HEK293 (cell line): ENCODE results near the gene CD163L1.
A peak's percentile ranks its signal among the peaks of the same experiment; 100 is the strongest.

Experiments
- CTCF ChIA-PET: fragments of 350-600 bp; formaldehyde crosslinking; extraction: SDS; loops from one replicate; lab custom pipeline; 2021; ENCODE audit warnings: antibody characterized with exemption; lab: Yijun Ruan, JAX
- POLR2A ChIA-PET: fragments of 300-600 bp; formaldehyde crosslinking; extraction: SDS; loops from one replicate; lab custom pipeline; 2020; ENCODE audit warnings: antibody characterized with exemption, inconsistent platforms; lab: Yijun Ruan, JAX
- H3K27ac ChIP-seq: fragments of 200-500 bp; sonication (Bioruptor generic); 2 replicates; pipeline ENCODE4 v1.5.1; 2014; ENCODE audit warnings: low read depth, low read length, control low read depth, inconsistent platforms; ENCODE audit errors: extremely low read depth
- H3K36me3 ChIP-seq, 2 experiments: fragments of 200-500 bp in 1 of 2; sonication (Bioruptor generic) in 1 of 2; 1 replicate in 1 of 2; 2 replicates in 1 of 2; pipeline ENCODE4 v1.5.1; 2014 to 2017; ENCODE audit warnings: inconsistent platforms in 2 of 2, low read length in 2 of 2; ENCODE audit not compliant: control insufficient read depth in 2 of 2, insufficient read depth in 1 of 2
- H3K4me1 ChIP-seq: fragments of 200-500 bp; sonication (Bioruptor generic); 2 replicates; pipeline ENCODE4 v1.5.1; 2014; ENCODE audit warnings: mild to moderate bottlenecking, low read length, inconsistent platforms; ENCODE audit not compliant: control insufficient read depth, insufficient read depth
- H3K4me3 ChIP-seq: 2 replicates; pipeline ENCODE4 v1.5.1; 2011; ENCODE audit warnings: low read depth, mild to moderate bottlenecking, control low read depth, low read length, moderate library complexity
- H3K9me3 ChIP-seq: fragments of 200-500 bp; sonication (Bioruptor generic); 2 replicates; pipeline ENCODE4 v1.5.1; 2014; ENCODE audit warnings: low read depth, low read length, inconsistent platforms; ENCODE audit not compliant: control insufficient read depth, insufficient read depth
- BCL11B ChIP-seq: fragments of 450-650 bp; formaldehyde crosslinking; IDR thresholded peaks from 2 replicates; pipeline ENCODE4 v1.5.1; 2016; ENCODE audit warnings: low read depth, missing biosample characterization, missing genetic modification characterization
- OVOL3 ChIP-seq: fragments of 450-650 bp; formaldehyde crosslinking; IDR thresholded peaks from 2 replicates; pipeline ENCODE4 v1.5.1; 2016; ENCODE audit warnings: missing biosample characterization, missing genetic modification characterization
- ZNF169 ChIP-seq: fragments of 450-650 bp; formaldehyde crosslinking; IDR thresholded peaks from 2 replicates; pipeline ENCODE4 v1.5.1; 2016; ENCODE audit warnings: missing biosample characterization, missing genetic modification characterization
- ZNF202 ChIP-seq: fragments of 450-650 bp; formaldehyde crosslinking; IDR thresholded peaks from 2 replicates; pipeline ENCODE4 v1.5.1; 2016; ENCODE audit warnings: missing biosample characterization, missing genetic modification characterization, borderline replicate concordance
- ZNF223 ChIP-seq: fragments of 450-650 bp; formaldehyde crosslinking; IDR thresholded peaks from 2 replicates; pipeline ENCODE4 v1.5.1; 2016; ENCODE audit warnings: missing biosample characterization, missing genetic modification characterization
- ZNF292 ChIP-seq: fragments of 450-650 bp; formaldehyde crosslinking; IDR thresholded peaks from 2 replicates; pipeline ENCODE4 v1.5.1; 2016; ENCODE audit warnings: low read depth, missing biosample characterization, missing genetic modification characterization, borderline replicate concordance
- ZNF311 ChIP-seq: fragments of 450-650 bp; formaldehyde crosslinking; IDR thresholded peaks from 2 replicates; pipeline ENCODE4 v1.5.1; 2017; ENCODE audit warnings: missing biosample characterization, missing genetic modification characterization, borderline replicate concordance
- ZNF341 ChIP-seq: fragments of 450-650 bp; formaldehyde crosslinking; IDR thresholded peaks from 2 replicates; pipeline ENCODE4; 2016; ENCODE audit warnings: low read depth, missing biosample characterization, missing genetic modification characterization
- ZNF548 ChIP-seq: fragments of 450-650 bp; formaldehyde crosslinking; IDR thresholded peaks from 2 replicates; pipeline ENCODE4 v1.5.1; 2016; ENCODE audit warnings: missing biosample characterization, missing genetic modification characterization
- ZNF571 ChIP-seq: fragments of 450-650 bp; formaldehyde crosslinking; IDR thresholded peaks from 2 replicates; pipeline ENCODE4 v1.5.0; 2017; ENCODE audit warnings: missing biosample characterization, missing genetic modification characterization
- TF ChIP-seq, protein P1 (sequence below): fragments of 450-650 bp; formaldehyde crosslinking; IDR thresholded peaks from 2 replicates; pipeline ENCODE4 v1.5.1; 2016; ENCODE audit warnings: missing biosample characterization, missing genetic modification characterization
- TF ChIP-seq, protein P2 (sequence below): fragments of 450-650 bp; formaldehyde crosslinking; IDR thresholded peaks from 2 replicates; pipeline ENCODE4 v1.5.1; 2016; ENCODE audit warnings: missing biosample characterization, missing genetic modification characterization
- TF ChIP-seq, protein P3 (sequence below): fragments of 450-650 bp; formaldehyde crosslinking; IDR thresholded peaks from 2 replicates; pipeline ENCODE4 v1.5.1; 2016; ENCODE audit warnings: missing biosample characterization, missing genetic modification characterization, low read depth
- TF ChIP-seq, protein P4 (sequence below): fragments of 450-650 bp; formaldehyde crosslinking; IDR thresholded peaks from 2 replicates; pipeline ENCODE4 v1.5.1; 2016; ENCODE audit warnings: missing biosample characterization, missing genetic modification characterization
- TF ChIP-seq, protein P5 (sequence below): fragments of 450-650 bp; formaldehyde crosslinking; IDR thresholded peaks from 2 replicates; pipeline ENCODE4 v1.5.1; 2016; ENCODE audit warnings: missing biosample characterization, missing genetic modification characterization
- TF ChIP-seq, protein P6 (sequence below): fragments of 450-650 bp; formaldehyde crosslinking; IDR thresholded peaks from 2 replicates; pipeline ENCODE4 v1.5.1; 2016; ENCODE audit warnings: missing biosample characterization, missing genetic modification characterization
- TF ChIP-seq, protein P7 (sequence below): fragments of 450-650 bp; IDR thresholded peaks from 2 replicates; pipeline ENCODE4 v1.5.1; 2018; ENCODE audit warnings: missing biosample characterization, missing genetic modification characterization

The CD163L1 gene

DNA sequence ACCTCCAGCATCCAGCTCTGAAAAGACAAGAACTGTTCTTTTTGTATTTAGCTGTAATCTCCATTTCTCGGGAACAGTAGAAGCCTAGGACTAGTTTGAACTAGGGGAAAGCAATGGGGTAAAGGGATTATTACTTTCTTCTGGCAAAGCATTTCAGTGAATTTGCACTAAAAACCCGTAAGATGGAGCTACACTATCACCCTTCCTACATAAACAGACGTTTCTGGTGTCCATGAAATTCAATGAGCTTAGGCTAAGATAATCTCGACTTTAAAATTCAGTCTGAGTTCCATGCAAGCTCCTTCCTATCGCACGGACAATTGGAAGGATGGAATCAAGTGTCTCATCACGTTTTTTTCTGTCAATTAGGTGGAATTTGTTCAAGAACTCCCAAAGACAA lies 116.0 kb downstream of the CD163L1 start:
- H3K4me1 ChIP-seq: no peaks in the 10 kb centered on the region
- TF ChIP-seq, protein P1, sequence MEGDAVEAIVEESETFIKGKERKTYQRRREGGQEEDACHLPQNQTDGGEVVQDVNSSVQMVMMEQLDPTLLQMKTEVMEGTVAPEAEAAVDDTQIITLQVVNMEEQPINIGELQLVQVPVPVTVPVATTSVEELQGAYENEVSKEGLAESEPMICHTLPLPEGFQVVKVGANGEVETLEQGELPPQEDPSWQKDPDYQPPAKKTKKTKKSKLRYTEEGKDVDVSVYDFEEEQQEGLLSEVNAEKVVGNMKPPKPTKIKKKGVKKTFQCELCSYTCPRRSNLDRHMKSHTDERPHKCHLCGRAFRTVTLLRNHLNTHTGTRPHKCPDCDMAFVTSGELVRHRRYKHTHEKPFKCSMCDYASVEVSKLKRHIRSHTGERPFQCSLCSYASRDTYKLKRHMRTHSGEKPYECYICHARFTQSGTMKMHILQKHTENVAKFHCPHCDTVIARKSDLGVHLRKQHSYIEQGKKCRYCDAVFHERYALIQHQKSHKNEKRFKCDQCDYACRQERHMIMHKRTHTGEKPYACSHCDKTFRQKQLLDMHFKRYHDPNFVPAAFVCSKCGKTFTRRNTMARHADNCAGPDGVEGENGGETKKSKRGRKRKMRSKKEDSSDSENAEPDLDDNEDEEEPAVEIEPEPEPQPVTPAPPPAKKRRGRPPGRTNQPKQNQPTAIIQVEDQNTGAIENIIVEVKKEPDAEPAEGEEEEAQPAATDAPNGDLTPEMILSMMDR (tag by site-specific recombination): no peak
- TF ChIP-seq ZNF292 (no peak), ZNF169 (no peak), ZNF311 (tag by site-specific recombination) (no peak)
- TF ChIP-seq, all 188 proteins: peak for 0
- Histone ChIP-seq H3K4me3 (no peak overlapping the region), H3K27ac (no peak overlapping the region), H3K9me3 (no peaks in the 10 kb centered on the region), H3K36me3 (no peaks in the 10 kb centered on the region)
- POLR2A ChIA-PET: no interaction called here
- CTCF ChIA-PET: no interaction called here

DNA sequence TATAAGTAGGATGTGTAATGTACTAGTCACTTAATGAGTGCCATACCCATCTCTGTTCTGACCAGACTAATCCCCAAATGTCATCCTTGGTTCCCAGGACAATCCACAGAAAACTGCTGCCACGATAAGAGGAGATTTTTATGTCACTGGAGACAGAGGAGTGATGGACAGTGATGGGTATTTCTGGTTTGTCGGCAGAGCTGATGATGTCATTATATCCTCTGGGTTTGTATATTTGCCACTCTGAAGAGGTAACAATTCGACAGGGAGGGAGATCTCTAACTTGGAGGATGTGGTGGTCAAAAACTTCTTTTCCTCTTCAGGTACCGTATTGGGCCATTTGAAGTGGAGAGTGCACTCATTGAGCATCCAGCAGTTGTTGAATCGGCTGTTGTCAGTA lies 119.8 kb downstream of the CD163L1 start:
- ChIA-PET POLR2A (no interaction called here), CTCF (interaction anchor here (0.6 kb wide), 1 partner anchor 625 kb away, joined by 5 read pairs; no protein-coding TSS in a partner anchor)
- no peaks in the 10 kb centered on the region for H3K4me1 ChIP-seq
- H3K27ac ChIP-seq: no peak overlapping the region
- TF ChIP-seq ZNF202 (tag by site-specific recombination) (no peak), ZNF548 (tag by site-specific recombination) (no peak), ZNF223 (tag by site-specific recombination) (no peak), ZNF341 (tag by site-specific recombination) (no peak)
- TF ChIP-seq, protein P2, sequence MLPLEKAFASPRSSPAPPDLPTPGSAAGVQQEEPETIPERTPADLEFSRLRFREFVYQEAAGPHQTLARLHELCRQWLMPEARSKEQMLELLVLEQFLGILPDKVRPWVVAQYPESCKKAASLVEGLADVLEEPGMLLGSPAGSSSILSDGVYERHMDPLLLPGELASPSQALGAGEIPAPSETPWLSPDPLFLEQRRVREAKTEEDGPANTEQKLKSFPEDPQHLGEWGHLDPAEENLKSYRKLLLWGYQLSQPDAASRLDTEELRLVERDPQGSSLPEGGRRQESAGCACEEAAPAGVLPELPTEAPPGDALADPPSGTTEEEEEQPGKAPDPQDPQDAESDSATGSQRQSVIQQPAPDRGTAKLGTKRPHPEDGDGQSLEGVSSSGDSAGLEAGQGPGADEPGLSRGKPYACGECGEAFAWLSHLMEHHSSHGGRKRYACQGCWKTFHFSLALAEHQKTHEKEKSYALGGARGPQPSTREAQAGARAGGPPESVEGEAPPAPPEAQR (tag by site-specific recombination): no peak
- TF ChIP-seq, protein P3, sequence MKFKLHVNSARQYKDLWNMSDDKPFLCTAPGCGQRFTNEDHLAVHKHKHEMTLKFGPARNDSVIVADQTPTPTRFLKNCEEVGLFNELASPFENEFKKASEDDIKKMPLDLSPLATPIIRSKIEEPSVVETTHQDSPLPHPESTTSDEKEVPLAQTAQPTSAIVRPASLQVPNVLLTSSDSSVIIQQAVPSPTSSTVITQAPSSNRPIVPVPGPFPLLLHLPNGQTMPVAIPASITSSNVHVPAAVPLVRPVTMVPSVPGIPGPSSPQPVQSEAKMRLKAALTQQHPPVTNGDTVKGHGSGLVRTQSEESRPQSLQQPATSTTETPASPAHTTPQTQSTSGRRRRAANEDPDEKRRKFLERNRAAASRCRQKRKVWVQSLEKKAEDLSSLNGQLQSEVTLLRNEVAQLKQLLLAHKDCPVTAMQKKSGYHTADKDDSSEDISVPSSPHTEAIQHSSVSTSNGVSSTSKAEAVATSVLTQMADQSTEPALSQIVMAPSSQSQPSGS (tag by site-specific recombination): peak; percentile 52; the same call in 1 of the 2 replicates
- H3K4me3 ChIP-seq: no peak overlapping the region
- no peaks in the 10 kb centered on the region for H3K9me3 ChIP-seq
- no peaks in the 10 kb centered on the region for H3K36me3 ChIP-seq

DNA sequence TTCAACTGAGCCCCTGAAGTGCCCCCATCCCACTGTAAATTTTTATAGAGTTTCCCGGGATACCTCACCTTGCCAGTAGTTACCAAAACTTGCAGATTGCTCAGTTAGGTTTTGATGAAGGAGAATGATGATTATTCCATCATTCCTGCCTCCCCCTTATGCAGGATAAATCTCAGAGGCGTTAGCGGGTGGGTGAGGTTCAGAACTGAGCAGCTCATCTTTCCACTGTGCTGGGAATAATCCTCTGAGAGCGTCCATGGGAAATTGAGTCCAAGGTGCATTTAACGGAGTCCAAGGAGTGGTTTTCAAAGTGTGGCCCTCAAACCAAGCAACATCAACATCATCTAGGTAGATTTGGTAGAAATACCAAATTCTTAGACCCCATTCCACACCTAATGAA lies 121.4 kb downstream of the CD163L1 start:
- ChIA-PET CTCF (interaction anchor here (1.3 kb wide), 1 partner anchor 102 kb away, joined by 3 read pairs; no protein-coding TSS in a partner anchor), POLR2A (no interaction called here)
- H3K4me3 ChIP-seq: no peak overlapping the region
- H3K4me1 ChIP-seq: no peaks in the 10 kb centered on the region
- no peaks in the 10 kb centered on the region for H3K36me3 ChIP-seq
- no peak overlapping the region for H3K27ac ChIP-seq
- H3K9me3 ChIP-seq: no peaks in the 10 kb centered on the region
- TF ChIP-seq OVOL3 (tag by site-specific recombination) (no peak), ZNF571 (tag by site-specific recombination) (no peak), BCL11B (tag by site-specific recombination) (no peak)
- TF ChIP-seq, protein P4, sequence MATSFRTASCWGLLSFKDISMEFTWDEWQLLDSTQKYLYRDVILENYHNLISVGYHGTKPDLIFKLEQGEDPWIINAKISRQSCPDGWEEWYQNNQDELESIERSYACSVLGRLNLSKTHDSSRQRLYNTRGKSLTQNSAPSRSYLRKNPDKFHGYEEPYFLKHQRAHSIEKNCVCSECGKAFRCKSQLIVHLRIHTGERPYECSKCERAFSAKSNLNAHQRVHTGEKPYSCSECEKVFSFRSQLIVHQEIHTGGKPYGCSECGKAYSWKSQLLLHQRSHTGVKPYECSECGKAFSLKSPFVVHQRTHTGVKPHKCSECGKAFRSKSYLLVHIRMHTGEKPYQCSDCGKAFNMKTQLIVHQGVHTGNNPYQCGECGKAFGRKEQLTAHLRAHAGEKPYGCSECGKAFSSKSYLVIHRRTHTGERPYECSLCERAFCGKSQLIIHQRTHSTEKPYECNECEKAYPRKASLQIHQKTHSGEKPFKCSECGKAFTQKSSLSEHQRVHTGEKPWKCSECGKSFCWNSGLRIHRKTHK (tag by site-specific recombination): no peak
- TF ChIP-seq, protein P5, sequence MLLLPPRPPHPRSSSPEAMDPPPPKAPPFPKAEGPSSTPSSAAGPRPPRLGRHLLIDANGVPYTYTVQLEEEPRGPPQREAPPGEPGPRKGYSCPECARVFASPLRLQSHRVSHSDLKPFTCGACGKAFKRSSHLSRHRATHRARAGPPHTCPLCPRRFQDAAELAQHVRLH (tag by site-specific recombination): no peak
- TF ChIP-seq, protein P6, sequence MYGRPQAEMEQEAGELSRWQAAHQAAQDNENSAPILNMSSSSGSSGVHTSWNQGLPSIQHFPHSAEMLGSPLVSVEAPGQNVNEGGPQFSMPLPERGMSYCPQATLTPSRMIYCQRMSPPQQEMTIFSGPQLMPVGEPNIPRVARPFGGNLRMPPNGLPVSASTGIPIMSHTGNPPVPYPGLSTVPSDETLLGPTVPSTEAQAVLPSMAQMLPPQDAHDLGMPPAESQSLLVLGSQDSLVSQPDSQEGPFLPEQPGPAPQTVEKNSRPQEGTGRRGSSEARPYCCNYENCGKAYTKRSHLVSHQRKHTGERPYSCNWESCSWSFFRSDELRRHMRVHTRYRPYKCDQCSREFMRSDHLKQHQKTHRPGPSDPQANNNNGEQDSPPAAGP (tag by site-specific recombination): no peak
- TF ChIP-seq, protein P7, sequence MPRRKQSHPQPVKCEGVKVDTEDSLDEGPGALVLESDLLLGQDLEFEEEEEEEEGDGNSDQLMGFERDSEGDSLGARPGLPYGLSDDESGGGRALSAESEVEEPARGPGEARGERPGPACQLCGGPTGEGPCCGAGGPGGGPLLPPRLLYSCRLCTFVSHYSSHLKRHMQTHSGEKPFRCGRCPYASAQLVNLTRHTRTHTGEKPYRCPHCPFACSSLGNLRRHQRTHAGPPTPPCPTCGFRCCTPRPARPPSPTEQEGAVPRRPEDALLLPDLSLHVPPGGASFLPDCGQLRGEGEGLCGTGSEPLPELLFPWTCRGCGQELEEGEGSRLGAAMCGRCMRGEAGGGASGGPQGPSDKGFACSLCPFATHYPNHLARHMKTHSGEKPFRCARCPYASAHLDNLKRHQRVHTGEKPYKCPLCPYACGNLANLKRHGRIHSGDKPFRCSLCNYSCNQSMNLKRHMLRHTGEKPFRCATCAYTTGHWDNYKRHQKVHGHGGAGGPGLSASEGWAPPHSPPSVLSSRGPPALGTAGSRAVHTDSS: no peak
